Activated naive CD8-positive, alpha-beta T cell treated with anti-CD3 and anti-CD28 coated beads, Interleukin-2, amount 50 U/mL, for 16 hours (primary cell): ENCODE data around the gene THSD4.

Source experiments
- DNase-seq: peaks from one replicate; pipeline ENCODE4 v3.0.0-alpha.2; 2020; ENCODE audit warnings: low read depth, low spot score

Gene THSD4

DNA sequence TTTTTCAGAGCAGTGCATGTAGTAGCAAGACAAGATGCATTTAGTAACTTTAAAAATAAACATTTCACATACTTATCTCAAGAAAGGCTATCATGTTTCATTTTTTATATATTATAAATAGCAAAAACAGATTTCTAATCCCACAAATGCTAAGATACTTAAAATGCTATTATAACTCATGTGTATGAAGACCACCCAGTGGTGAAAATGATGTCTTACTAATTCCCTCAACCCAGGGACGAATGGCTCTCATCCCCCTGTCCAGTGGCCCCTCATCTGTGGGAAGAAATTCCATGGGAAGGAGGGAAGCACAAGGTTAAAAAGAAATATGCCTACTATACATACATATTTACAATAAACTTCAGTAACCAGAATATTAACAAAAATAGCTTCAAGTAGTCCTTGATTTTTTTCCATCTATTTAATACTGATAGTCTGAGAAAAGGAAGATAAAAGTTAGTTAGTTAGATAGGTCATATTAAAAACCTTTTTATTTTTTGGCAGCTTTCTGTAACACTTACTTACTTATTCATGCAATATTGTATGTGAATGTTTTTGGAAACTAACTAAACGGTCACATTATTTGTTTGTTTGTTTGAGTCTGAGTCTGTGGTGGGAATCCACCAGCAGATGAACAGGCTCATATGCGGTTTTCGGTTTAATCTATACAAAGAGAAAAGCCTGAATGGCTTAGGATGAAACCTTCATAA is 709.9 kb downstream of the THSD4 start:
- DNase-seq: no peak

DNA sequence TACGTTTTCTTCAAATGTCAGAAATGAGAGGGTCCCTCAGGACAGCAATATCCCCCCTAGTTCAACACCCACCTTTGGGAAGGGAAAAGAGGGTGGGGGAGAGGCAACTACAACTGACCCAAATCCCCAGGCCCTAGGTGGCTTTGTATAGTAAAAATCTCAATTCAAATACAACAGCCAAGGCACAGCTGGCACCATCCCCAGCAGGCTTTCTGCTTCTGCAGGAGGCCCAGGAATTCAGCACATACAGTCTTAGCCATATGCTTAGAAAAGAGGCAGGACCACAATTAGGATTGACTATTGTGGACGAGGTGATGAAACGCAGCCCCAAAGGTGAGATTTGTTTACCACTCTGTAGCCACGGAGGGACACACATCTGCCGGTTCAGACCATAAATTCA is 710.9 kb downstream of the THSD4 start:
- no peak for DNase-seq

- no peak for DNase-seq
Measured at GRCh38 chr15:71830981-71831380, 715.7 kb downstream of the THSD4 start.
